Loucy (cell line): ENCODE data around the gene DYRK4.

Source experiments
- H2AFZ ChIP-seq: fragments of 200-600 bp; sonication (generic); 2 replicates; pipeline ENCODE4 v1.6.0; 2016; ENCODE audit warnings: antibody characterized with exemption, mild to moderate bottlenecking, low read length, moderate library complexity
- H3F3A ChIP-seq: fragments of 200-600 bp; 2 replicates; pipeline ENCODE4 v1.6.0; 2016; ENCODE audit warnings: antibody characterized with exemption, low read depth, mild to moderate bottlenecking
- H3K27me3 ChIP-seq: fragments of 200-600 bp; sonication (generic); 2 replicates; pipeline ENCODE4 v1.6.1; 2014; ENCODE audit warnings: low read length, mild to moderate bottlenecking; ENCODE audit not compliant: insufficient read depth, poor library complexity, severe bottlenecking
- H3K36me3 ChIP-seq: fragments of 200-600 bp; sonication (generic); 2 replicates; pipeline ENCODE4 v1.6.1; 2016; ENCODE audit warnings: low read length; ENCODE audit not compliant: insufficient read depth
- H3K4me1 ChIP-seq: fragments of 200-600 bp; sonication (generic); 2 replicates; pipeline ENCODE4 v1.5.1; 2014; ENCODE audit warnings: low read length, mild to moderate bottlenecking; ENCODE audit not compliant: insufficient read depth, poor library complexity, severe bottlenecking
- H3K4me2 ChIP-seq: fragments of 200-600 bp; sonication (generic); 2 replicates; pipeline ENCODE4 v1.6.0; 2014; ENCODE audit warnings: antibody characterized with exemption, low read length, low read depth, mild to moderate bottlenecking; ENCODE audit not compliant: poor library complexity, severe bottlenecking
- H3K4me3 ChIP-seq: fragments of 200-600 bp; sonication (generic); 2 replicates; pipeline ENCODE4 v1.5.1; 2014; ENCODE audit warnings: low read length, mild to moderate bottlenecking, mixed read lengths; ENCODE audit not compliant: poor library complexity, severe bottlenecking
- H3K79me2 ChIP-seq: fragments of 200-600 bp; sonication (generic); 2 replicates; pipeline ENCODE4 v1.6.1; 2014; ENCODE audit warnings: low read length; ENCODE audit not compliant: insufficient read depth
- H3K9ac ChIP-seq: fragments of 200-600 bp; sonication (generic); 2 replicates; pipeline ENCODE4 v1.6.0; 2014; ENCODE audit warnings: mild to moderate bottlenecking, low read depth, low read length, moderate library complexity; ENCODE audit not compliant: poor library complexity, severe bottlenecking
- H3K9me2 ChIP-seq: fragments of 200-600 bp; sonication (generic); replicated peaks from 2 replicates; pipeline ENCODE4 v1.6.1; 2016; ENCODE audit warnings: low read depth, low read length, mixed read lengths
- H3K9me3 ChIP-seq: fragments of 200-600 bp; sonication (generic); 2 replicates; pipeline ENCODE4 v1.6.1; 2014; ENCODE audit warnings: mild to moderate bottlenecking, antibody characterized with exemption, low read length, low read depth; ENCODE audit not compliant: insufficient read depth
- H4K20me1 ChIP-seq: fragments of 200-600 bp; sonication (generic); 2 replicates; pipeline ENCODE4 v1.6.0; 2014; ENCODE audit warnings: antibody characterized with exemption, low read length, mild to moderate bottlenecking; ENCODE audit not compliant: insufficient read depth, poor library complexity, severe bottlenecking
- EZH2phosphoT487 ChIP-seq: fragments of 200-600 bp; IDR thresholded peaks from 2 replicates; pipeline ENCODE4 v1.6.1; 2018; ENCODE audit warnings: antibody characterized with exemption, mild to moderate bottlenecking, moderate library complexity, borderline replicate concordance
- TF ChIP-seq, protein P1 (sequence below): fragments of 200-600 bp; sonication (generic); conservative IDR thresholded peaks from 2 replicates; pipeline ENCODE4 v1.5.1; 2014; ENCODE audit warnings: mild to moderate bottlenecking, antibody characterized with exemption, low read length

The DYRK4 gene

DNA sequence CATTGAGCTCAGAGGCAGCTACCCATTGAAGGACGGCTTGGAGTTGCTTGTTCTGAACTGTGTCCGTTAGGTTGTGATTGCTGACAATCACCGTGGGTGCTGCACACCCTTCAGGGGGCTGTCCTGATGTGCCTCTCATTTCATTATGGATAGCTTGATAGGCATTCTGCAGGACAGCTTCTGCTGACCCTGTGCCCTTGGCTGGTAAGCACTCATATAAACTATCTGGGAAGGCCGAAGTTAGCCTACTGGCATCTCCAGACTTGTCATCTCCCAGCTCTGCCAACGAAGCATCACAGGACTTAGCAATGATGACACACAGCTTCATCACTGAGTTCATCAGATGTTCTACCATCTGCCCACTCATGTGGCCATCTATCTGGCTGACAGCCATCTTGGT is 64.5 kb downstream of the DYRK4 start:
- no peaks in the 10 kb centered on the region for H3K79me2 ChIP-seq
- no peak for TF ChIP-seq EZH2phosphoT487
- TF ChIP-seq, protein P1, sequence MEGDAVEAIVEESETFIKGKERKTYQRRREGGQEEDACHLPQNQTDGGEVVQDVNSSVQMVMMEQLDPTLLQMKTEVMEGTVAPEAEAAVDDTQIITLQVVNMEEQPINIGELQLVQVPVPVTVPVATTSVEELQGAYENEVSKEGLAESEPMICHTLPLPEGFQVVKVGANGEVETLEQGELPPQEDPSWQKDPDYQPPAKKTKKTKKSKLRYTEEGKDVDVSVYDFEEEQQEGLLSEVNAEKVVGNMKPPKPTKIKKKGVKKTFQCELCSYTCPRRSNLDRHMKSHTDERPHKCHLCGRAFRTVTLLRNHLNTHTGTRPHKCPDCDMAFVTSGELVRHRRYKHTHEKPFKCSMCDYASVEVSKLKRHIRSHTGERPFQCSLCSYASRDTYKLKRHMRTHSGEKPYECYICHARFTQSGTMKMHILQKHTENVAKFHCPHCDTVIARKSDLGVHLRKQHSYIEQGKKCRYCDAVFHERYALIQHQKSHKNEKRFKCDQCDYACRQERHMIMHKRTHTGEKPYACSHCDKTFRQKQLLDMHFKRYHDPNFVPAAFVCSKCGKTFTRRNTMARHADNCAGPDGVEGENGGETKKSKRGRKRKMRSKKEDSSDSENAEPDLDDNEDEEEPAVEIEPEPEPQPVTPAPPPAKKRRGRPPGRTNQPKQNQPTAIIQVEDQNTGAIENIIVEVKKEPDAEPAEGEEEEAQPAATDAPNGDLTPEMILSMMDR, result no peak
- H4K20me1 ChIP-seq, result no peaks in the 10 kb centered on the region
- H3K4me2 ChIP-seq, result no peak overlapping the region
- no peaks in the 10 kb centered on the region for H3F3A ChIP-seq
- no peaks in the 10 kb centered on the region for H3K27me3 ChIP-seq
- H3K9me3 ChIP-seq, result no peaks in the 10 kb centered on the region
- no peak overlapping the region for H3K4me3 ChIP-seq
- H3K9me2 ChIP-seq, result no peaks in the 10 kb centered on the region
- no peaks in the 10 kb centered on the region for H3K4me1 ChIP-seq
- no peak overlapping the region for H3K9ac ChIP-seq
- H2AFZ ChIP-seq, result no peak overlapping the region
- H3K36me3 ChIP-seq, result no peaks in the 10 kb centered on the region

DNA sequence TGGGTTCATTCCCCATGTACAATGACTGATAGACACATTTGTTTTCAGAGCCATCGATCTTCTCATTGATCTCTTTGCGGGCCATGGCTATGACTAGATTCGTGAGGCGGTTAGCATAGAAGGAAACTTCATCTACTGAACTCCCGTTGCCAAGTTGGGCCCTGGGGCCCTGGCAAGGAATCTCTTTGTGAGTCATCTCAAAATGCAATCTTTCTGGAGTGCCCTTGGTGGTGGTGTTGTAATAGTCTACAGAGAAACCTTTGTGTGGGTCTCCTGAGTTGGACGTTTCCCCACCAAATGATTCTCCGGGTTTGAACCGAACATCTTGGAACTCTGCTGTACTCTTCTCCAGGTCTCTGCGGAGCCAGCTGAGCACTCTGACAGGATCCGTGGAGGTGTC is 66.4 kb downstream of the DYRK4 start:
- H3K27me3 ChIP-seq, result no peaks in the 10 kb centered on the region
- H3K4me2 ChIP-seq, result no peak overlapping the region
- H3K36me3 ChIP-seq, result no peaks in the 10 kb centered on the region
- H3K9me2 ChIP-seq, result no peaks in the 10 kb centered on the region
- H3K4me3 ChIP-seq, result no peak overlapping the region
- no peak overlapping the region for H3K9ac ChIP-seq
- H3K9me3 ChIP-seq, result no peaks in the 10 kb centered on the region
- H3F3A ChIP-seq, result no peaks in the 10 kb centered on the region
- TF ChIP-seq, protein P1, result no peak
- TF ChIP-seq EZH2phosphoT487, result no peak
- no peak overlapping the region for H2AFZ ChIP-seq
- H4K20me1 ChIP-seq, result no peaks in the 10 kb centered on the region
- H3K4me1 ChIP-seq, result no peaks in the 10 kb centered on the region
- H3K79me2 ChIP-seq, result no peaks in the 10 kb centered on the region

DNA sequence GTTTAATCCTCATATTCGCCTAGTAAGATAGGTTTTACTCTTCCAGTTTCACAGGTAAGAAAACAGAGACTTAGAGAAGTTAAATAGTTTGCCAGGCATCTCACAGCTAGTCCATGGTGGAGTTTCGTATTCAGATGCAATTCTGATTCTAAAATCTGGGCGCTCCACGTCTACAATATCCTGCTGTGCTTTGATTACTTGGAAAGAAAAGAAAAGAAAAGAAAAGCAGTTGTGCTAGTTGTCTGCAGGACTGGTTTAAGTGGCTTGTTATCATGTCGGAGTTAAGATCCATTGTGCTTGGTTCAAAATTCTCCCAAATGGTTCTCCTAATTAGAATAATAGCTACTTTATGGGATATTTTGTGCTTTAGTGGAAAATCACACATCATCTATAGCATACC is 68.3 kb downstream of the DYRK4 start:
- no peak overlapping the region for H2AFZ ChIP-seq
- no peaks in the 10 kb centered on the region for H3K79me2 ChIP-seq
- no peak overlapping the region for H3K9ac ChIP-seq
- H4K20me1 ChIP-seq, result no peaks in the 10 kb centered on the region
- H3K36me3 ChIP-seq, result no peaks in the 10 kb centered on the region
- H3K4me1 ChIP-seq, result no peaks in the 10 kb centered on the region
- no peaks in the 10 kb centered on the region for H3K27me3 ChIP-seq
- TF ChIP-seq, protein P1, result no peak
- TF ChIP-seq EZH2phosphoT487, result no peak
- H3K4me3 ChIP-seq, result no peak overlapping the region
- no peaks in the 10 kb centered on the region for H3F3A ChIP-seq
- no peaks in the 10 kb centered on the region for H3K9me3 ChIP-seq
- no peaks in the 10 kb centered on the region for H3K9me2 ChIP-seq
- H3K4me2 ChIP-seq, result no peak overlapping the region
